GM12878 (cell line): ENCODE data around the gene ATP4B. TPM values are rescaled to one million over a fixed set of nuclear protein-coding genes. Genes with fewer than 3 reads are reported as not detected.

Source experiments
- ATAC-seq: fragments of 200-7000 bp; cut with Tn5 transposase; 3 replicates; pipeline ENCODE4 v1.9.1; 2020; ENCODE audit warnings: mild to moderate bottlenecking, moderate library complexity
- Bru-seq: library from RNA; stranded (reverse); fragments of 400-500 nt; gene quantifications from one replicate; lab custom pipeline; 2021; lab: Mats Ljungman, UMichigan
- BruChase-seq, 2 experiments: library from RNA; stranded (reverse); fragments of 400-500 nt; gene quantifications; one replicate each; lab custom pipeline; 2021; lab: Mats Ljungman, UMichigan
- BruUV-seq: library from RNA; stranded (reverse); fragments of 400-500 nt; replicated peaks from 2 replicates; lab custom pipeline; 2021; lab: Mats Ljungman, UMichigan
- CTCF ChIA-PET: fragments of 300-600 bp; sonication (Branson Sonifier 250); formaldehyde crosslinking; extraction: SDS; loops from one replicate; lab custom pipeline; 2021; ENCODE audit warnings: inconsistent platforms; lab: Yijun Ruan, JAX
- POLR2A ChIA-PET: fragments of 350-600 bp; formaldehyde crosslinking; extraction: SDS; loops from one replicate; lab custom pipeline; 2021; ENCODE audit warnings: inconsistent platforms; lab: Charles Lee
- RAD21 ChIA-PET: fragments of 300-600 bp; sonication (Branson Sonifier 250); formaldehyde crosslinking; loops from one replicate; lab custom pipeline; 2023; ENCODE audit warnings: antibody characterized with exemption; ENCODE audit not compliant: unreplicated experiment; lab: Charles Lee
- SMC1A ChIA-PET: fragments of 300-600 bp; sonication (Branson Sonifier 250); formaldehyde crosslinking; loops from one replicate; lab custom pipeline; 2023; ENCODE audit not compliant: unreplicated experiment, uncharacterized antibody; lab: Charles Lee
- DNase-seq: peaks from one replicate; pipeline ENCODE4 v3.0.0-alpha.2; 2011; ENCODE audit warnings: low read depth, low spot score
- FAIRE-seq: peaks from 3 replicates; lab custom pipeline; 2011; peaks lifted over from hg19 to GRCh38; lab: Jason Lieb, UNC
- H2AFZ ChIP-seq: 2 replicates; pipeline ENCODE4 v1.6.0; 2011; ENCODE audit warnings: low read depth, low read length, control low read depth; ENCODE audit not compliant: control insufficient read depth
- H3K27ac ChIP-seq: 2 replicates; pipeline ENCODE4 v1.5.1; 2011; ENCODE audit warnings: control low read depth; ENCODE audit not compliant: control insufficient read depth, insufficient read depth
- H3K27me3 ChIP-seq, 2 experiments: replicated peaks in 1 of 2; 2 replicates each; pipeline versions ENCODE4 v1.6.0 to v1.6.1; 2011; ENCODE audit warnings: low read length in 1 of 2; ENCODE audit not compliant: control insufficient read depth in 2 of 2, insufficient read depth in 2 of 2
- H3K36me3 ChIP-seq, 2 experiments: 2 replicates each; pipeline ENCODE4 v1.5.1; 2011; ENCODE audit warnings: low read length in 1 of 2; ENCODE audit not compliant: control insufficient read depth in 2 of 2, insufficient read depth in 2 of 2
- H3K4me1 ChIP-seq: 2 replicates; pipeline ENCODE4 v1.6.1; 2011; ENCODE audit warnings: mild to moderate bottlenecking, low read length, moderate library complexity, mixed read lengths; ENCODE audit not compliant: control insufficient read depth, insufficient read depth
- H3K4me2 ChIP-seq: 2 replicates; pipeline ENCODE4 v1.6.0; 2011; ENCODE audit warnings: control low read depth; ENCODE audit not compliant: control insufficient read depth, insufficient read depth
- H3K4me3 ChIP-seq: fragments of 200-600 bp; sonication (generic); 2 replicates; pipeline ENCODE4 v1.5.1; 2016
- H3K79me2 ChIP-seq: 2 replicates; pipeline ENCODE4 v1.6.0; 2011; ENCODE audit warnings: low read length; ENCODE audit not compliant: control insufficient read depth, insufficient read depth
- H3K9ac ChIP-seq: 2 replicates; pipeline ENCODE4 v1.8.0; 2011; ENCODE audit warnings: low read length, control low read depth, mixed read lengths; ENCODE audit not compliant: control insufficient read depth, insufficient read depth
- H3K9me3 ChIP-seq: replicated peaks from 3 replicates; pipeline ENCODE4 v1.5.1; 2011; ENCODE audit warnings: mild to moderate bottlenecking, low read length; ENCODE audit not compliant: control insufficient read depth, insufficient read depth
- H4K20me1 ChIP-seq: 2 replicates; pipeline ENCODE4 v1.6.0; 2011; ENCODE audit not compliant: control insufficient read depth, insufficient read depth
- BCLAF1 ChIP-seq: fragments of 450-650 bp; IDR thresholded peaks from 2 replicates; pipeline ENCODE4 v1.6.1; 2017; ENCODE audit warnings: antibody characterized with exemption, mild to moderate bottlenecking, moderate library complexity
- CBFB ChIP-seq: IDR thresholded peaks from 2 replicates; pipeline ENCODE4 v1.6.1; 2016; ENCODE audit warnings: antibody characterized with exemption, low read depth
- CHD1 ChIP-seq: IDR thresholded peaks from 2 replicates; pipeline ENCODE4 v1.6.1; 2012; ENCODE audit warnings: low read depth, low read length, improper control_type of control experiment
- EP300 ChIP-seq, 2 experiments: fragments of 150-350 bp in 1 of 2; IDR thresholded peaks; 2 replicates each; pipeline ENCODE4 v1.6.1; 2011 to 2012; ENCODE audit warnings: low read depth in 2 of 2, low read length in 2 of 2, borderline replicate concordance in 1 of 2, improper control_type of control experiment in 1 of 2, inconsistent platforms in 1 of 2; ENCODE audit not compliant: control insufficient read depth in 1 of 2
- NBN ChIP-seq: fragments of 450-650 bp; IDR thresholded peaks from 2 replicates; pipeline ENCODE4 v1.6.1; 2016
- NR2F1 ChIP-seq: fragments of 450-650 bp; conservative IDR thresholded peaks from 2 replicates; pipeline ENCODE4 v1.6.1; 2017; ENCODE audit warnings: mild to moderate bottlenecking
- SMARCA5 ChIP-seq: fragments of 450-650 bp; IDR thresholded peaks from 2 replicates; pipeline ENCODE4 v1.6.1; 2017; ENCODE audit warnings: mild to moderate bottlenecking
- USF2 ChIP-seq: IDR thresholded peaks from 2 replicates; pipeline ENCODE4 v1.6.1; 2011; ENCODE audit warnings: low read depth, low read length, improper control_type of control experiment, borderline replicate concordance
- ZSCAN29 ChIP-seq: fragments of 450-650 bp; IDR thresholded peaks from 2 replicates; pipeline ENCODE4 v1.6.1; 2017; ENCODE audit warnings: mild to moderate bottlenecking, moderate library complexity
- whole genome bisulfite sequencing: methylation state at CpG from one replicate; pipeline ENCODE4 v1.1.6; 2016; ENCODE audit warnings: low lambda C conversion rate; ENCODE audit not compliant: insufficient replicate concordance, insufficient coverage; ENCODE audit errors: missing lambda C conversion rate; 5-methylcytosine and 5-hydroxymethylcytosine counted together
- in situ Hi-C: fragments of 300-500 bp; cut with MboI; formaldehyde crosslinking; loops from 9 replicates; pipeline ENCODE4 v1.14.3; 2018; ENCODE audit warnings: mixed read lengths
- intact Hi-C: fragments of 100-400 bp; cut with micrococcal nuclease; formaldehyde crosslinking; loops from one replicate; pipeline ENCODE4 v1.14.2; 2022; ENCODE audit not compliant: unreplicated experiment
- long read RNA-seq, 2 experiments: library from polyadenylated mRNA; unstranded; transcript quantifications; one replicate each; pipeline ENCODE4 v2.0.0, GENCODE V29; 2019 to 2020
- polyA minus RNA-seq, 3 experiments: library from RNA; depleted of rRNA, polyadenylated mRNA; stranded (reverse); fragments of >200 nt; gene quantifications; 2 replicates each; pipeline ENCODE4 v1.2.3, GENCODE V29; 2011
- polyA plus RNA-seq, 11 experiments: library from polyadenylated mRNA; depleted of rRNA in 4 of 11; unstranded in 6 of 11; stranded (reverse) in 5 of 11; fragments of >200 nt; fragmentation: Nextera tagmentation in 4 of 11; fragmentation: Illumina TruSeq in 1 of 11; extraction: Ambion mirVana in 4 of 11; extraction: Trizol in 1 of 11; gene quantifications; 1 replicate in 1 of 11; 2 replicates in 10 of 11; pipeline versions ENCODE4 v1.2.1 to v1.2.3, GENCODE V29; 2011 to 2016; ENCODE audit warnings: inconsistent platforms in 2 of 11, missing spikeins in 2 of 11, low read depth in 1 of 11
- total RNA-seq, 4 experiments: library from RNA; depleted of rRNA in 3 of 4; stranded (reverse); fragments of >200 nt in 3 of 4; fragmentation: Illumina TruSeq in 1 of 4; extraction: Trizol in 1 of 4; gene quantifications; 2 replicates each; pipeline versions ENCODE4 v1.2.1 to v1.2.3, GENCODE V29; 2013 to 2021
- TF ChIP-seq, protein P1 (sequence below), 3 experiments: IDR thresholded peaks in 2 of 3; conservative IDR thresholded peaks in 1 of 3; 2 replicates each; pipeline ENCODE4 v1.5.1; 2011; ENCODE audit warnings: low read depth in 3 of 3, low read length in 3 of 3, mild to moderate bottlenecking in 3 of 3, control low read depth in 2 of 3, moderate library complexity in 2 of 3, inconsistent platforms in 1 of 3, mixed read lengths in 1 of 3; ENCODE audit not compliant: control insufficient read depth in 2 of 3, insufficient read depth in 1 of 3; ENCODE audit errors: extremely low read depth in 1 of 3
- TF ChIP-seq, protein P2 (sequence below): IDR thresholded peaks from 2 replicates; pipeline ENCODE4 v1.6.1; 2012; ENCODE audit warnings: low read depth, low read length, improper control_type of control experiment

Gene ATP4B
- total RNA-seq (2013; cell fraction: nucleolus; rRNA removed) = not detected in 2 replicates
- 0.16 TPM in 1 of 2 replicates, not detected in the other for total RNA-seq (2014; rRNA removed)
- 0.18 TPM in 1 of 2 replicates, not detected in the other for total RNA-seq (2014; rRNA removed; fragmentation: Illumina TruSeq; extraction: Trizol)
- total RNA-seq (2021) = 0.19 TPM in 1 of 2 replicates, not detected in the other
- polyA plus RNA-seq (2011; ENCODE audit: low read depth) = 0.24 TPM
- not detected in 2 replicates for polyA plus RNA-seq (2011; rRNA removed)
- not detected in 2 replicates for polyA plus RNA-seq (2011; cell fraction: cytosol; rRNA removed)
- polyA plus RNA-seq (2011; cell fraction: nucleus; rRNA removed) = not detected in 2 replicates
- polyA plus RNA-seq (2012) = 0.43 and 0.62 TPM in 2 replicates
- 0.09 TPM in 1 of 2 replicates, not detected in the other for polyA plus RNA-seq (2014; fragmentation: Illumina TruSeq; extraction: Trizol)
- polyA plus RNA-seq (2014; fragmentation: Nextera tagmentation; extraction: Ambion mirVana) = under 1 TPM; 0.05 to 0.32 TPM
- 0.16 and 0.33 TPM in 2 replicates for polyA plus RNA-seq (2014; rRNA removed)
- under 1 TPM; 0.11 to 0.29 TPM for polyA plus RNA-seq (2016; fragmentation: Nextera tagmentation; extraction: Ambion mirVana)
- not detected in 2 replicates for polyA minus RNA-seq (2011; rRNA and poly(A)+ RNA removed)
- polyA minus RNA-seq (2011; cell fraction: cytosol; rRNA and poly(A)+ RNA removed) = not detected in 2 replicates
- polyA minus RNA-seq (2011; cell fraction: nucleus; rRNA and poly(A)+ RNA removed) = not detected in 2 replicates
- Bru-seq, nascent RNA = percentile 12 among the genes with signal in this experiment
- percentile 9 among the genes with signal in this experiment for BruChase-seq, experiment 1, labeled RNA remaining after a 6-hour chase
- BruChase-seq, experiment 2, labeled RNA remaining after a 2-hour chase = not detected
- long read RNA-seq, experiment 1 = 0 reads
- long read RNA-seq, experiment 2 = 0 reads

DNA sequence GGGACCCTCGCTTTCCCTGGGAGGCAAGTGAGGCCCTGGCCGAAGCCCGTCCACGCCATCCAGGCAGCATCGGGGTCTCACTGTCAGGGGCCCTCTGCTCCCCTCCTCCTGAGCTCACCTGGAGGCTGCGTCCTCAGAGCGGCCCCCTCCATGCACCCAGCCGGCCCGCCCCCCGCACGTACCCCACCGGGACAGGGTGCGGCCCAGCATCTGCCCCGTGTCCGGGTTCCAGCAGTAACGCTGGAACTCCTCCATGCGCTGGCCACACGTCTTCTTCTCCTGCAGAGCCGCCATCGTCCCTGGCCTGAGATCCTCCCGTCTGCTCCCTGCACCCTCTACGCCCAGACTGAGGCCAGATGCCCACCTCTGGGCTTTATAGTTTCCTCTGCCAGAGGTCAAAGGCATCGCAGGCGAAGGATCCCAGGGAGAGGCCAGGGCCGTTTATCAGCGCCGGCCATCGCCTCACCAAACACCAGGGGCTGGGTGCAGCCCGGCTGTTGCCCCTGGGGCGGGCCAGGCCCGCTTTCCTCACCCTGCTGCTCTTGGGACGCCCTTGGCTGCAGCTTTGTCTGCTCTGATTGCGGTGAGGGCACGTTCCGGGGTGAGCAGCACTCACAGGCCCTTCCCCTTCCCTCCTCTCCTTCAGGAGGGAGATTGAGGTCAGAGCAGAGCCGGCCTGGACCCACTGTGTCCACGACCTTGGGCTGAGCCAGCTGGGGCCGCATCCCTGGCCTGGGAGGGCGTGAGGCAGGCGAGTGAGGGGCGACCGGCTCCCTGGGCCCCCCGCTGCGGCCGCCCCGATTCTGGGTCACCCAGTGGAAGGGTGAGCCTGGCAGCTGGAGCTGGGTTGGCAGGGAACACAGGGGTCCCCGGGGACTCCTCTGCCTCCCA lies at the start of gene ATP4B:
Gene ATP4B (minus strand): TSS at position 348 of the 891 bp plus-strand sequence. CDS start 54 bp downstream, at position 294.
- Histone ChIP-seq H3K36me3 (no peaks in the 10 kb centered on the region), H3K79me2 (no peaks in the 10 kb centered on the region), H3K4me2 (no peak within 1 kb of the TSS), H4K20me1 (no peaks in the 10 kb centered on the region), H3K9ac (no peak within 1 kb of the TSS), H3K27me3 (no peaks in the 10 kb centered on the region), H3K4me3 (no peak within 1 kb of the TSS), H3K9me3 (no peaks in the 10 kb centered on the region), H3K27ac (no peak within 1 kb of the TSS), H2AFZ (no peak within 1 kb of the TSS), H3K4me1 (no peaks in the 10 kb centered on the region)
- intact Hi-C loops (no loop called here), in situ Hi-C loops (no loop called here)
- RAD21 ChIA-PET = no interaction called here
- DNase-seq (no peak), FAIRE-seq (no peak), ATAC-seq (no peak)
- no TSS peak for BruUV-seq
- SMC1A ChIA-PET = no interaction called here
- POLR2A ChIA-PET = no interaction called here
- CTCF ChIA-PET = no interaction called here
- WGBS = 64% methylated on average over 44 of the region's 47 CpGs
- TF ChIP-seq SMARCA5 (no peak), NBN (no peak), BCLAF1 (no peak), CBFB (no peak), ZSCAN29 (no peak), CHD1 (no peak), NR2F1 (no peak), USF2 (no peak), EP300 (IDR thresholded peaks at IDR 0.05; ENCODE audit: borderline replicate concordance in 1 of 2, control insufficient read depth in 1 of 2, low read depth in 2 of 2, low read length in 2 of 2) (no peak)
- TF ChIP-seq, protein P1, sequence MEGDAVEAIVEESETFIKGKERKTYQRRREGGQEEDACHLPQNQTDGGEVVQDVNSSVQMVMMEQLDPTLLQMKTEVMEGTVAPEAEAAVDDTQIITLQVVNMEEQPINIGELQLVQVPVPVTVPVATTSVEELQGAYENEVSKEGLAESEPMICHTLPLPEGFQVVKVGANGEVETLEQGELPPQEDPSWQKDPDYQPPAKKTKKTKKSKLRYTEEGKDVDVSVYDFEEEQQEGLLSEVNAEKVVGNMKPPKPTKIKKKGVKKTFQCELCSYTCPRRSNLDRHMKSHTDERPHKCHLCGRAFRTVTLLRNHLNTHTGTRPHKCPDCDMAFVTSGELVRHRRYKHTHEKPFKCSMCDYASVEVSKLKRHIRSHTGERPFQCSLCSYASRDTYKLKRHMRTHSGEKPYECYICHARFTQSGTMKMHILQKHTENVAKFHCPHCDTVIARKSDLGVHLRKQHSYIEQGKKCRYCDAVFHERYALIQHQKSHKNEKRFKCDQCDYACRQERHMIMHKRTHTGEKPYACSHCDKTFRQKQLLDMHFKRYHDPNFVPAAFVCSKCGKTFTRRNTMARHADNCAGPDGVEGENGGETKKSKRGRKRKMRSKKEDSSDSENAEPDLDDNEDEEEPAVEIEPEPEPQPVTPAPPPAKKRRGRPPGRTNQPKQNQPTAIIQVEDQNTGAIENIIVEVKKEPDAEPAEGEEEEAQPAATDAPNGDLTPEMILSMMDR (IDR thresholded peaks at IDR 0.05 in 2 of 3, conservative IDR thresholded peaks at IDR 0.05 in 1 of 3; ENCODE audit: control insufficient read depth in 2 of 3, extremely low read depth in 1 of 3, insufficient read depth in 1 of 3, low read depth in 3 of 3, low read length in 3 of 3) = no peak
- TF ChIP-seq, protein P2, sequence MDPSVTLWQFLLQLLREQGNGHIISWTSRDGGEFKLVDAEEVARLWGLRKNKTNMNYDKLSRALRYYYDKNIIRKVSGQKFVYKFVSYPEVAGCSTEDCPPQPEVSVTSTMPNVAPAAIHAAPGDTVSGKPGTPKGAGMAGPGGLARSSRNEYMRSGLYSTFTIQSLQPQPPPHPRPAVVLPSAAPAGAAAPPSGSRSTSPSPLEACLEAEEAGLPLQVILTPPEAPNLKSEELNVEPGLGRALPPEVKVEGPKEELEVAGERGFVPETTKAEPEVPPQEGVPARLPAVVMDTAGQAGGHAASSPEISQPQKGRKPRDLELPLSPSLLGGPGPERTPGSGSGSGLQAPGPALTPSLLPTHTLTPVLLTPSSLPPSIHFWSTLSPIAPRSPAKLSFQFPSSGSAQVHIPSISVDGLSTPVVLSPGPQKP = no peak
